Nucleus accumbens (tissue), 56 donors: Measurements from ENCODE around the gene FERMT3.
A peak's percentile ranks its signal among the peaks of the same experiment; 100 is the strongest.
"Not testable (repeated sequence)": the region's sequence is repeated elsewhere in the genome, so short reads cannot be mapped to it uniquely, and the experiment has no call there.

ENCODE experiments used
- DNase-seq, 56 donors: peaks; one replicate each; lab custom pipeline; 2025; lab: John Stamatoyannopoulos, UW

The FERMT3 gene

GRCh38 chr11:64245797-64246620 is 39.5 kb downstream of the FERMT3 start:
- DNase-seq = peak in 17 of 56 donors; percentile 18 to 79 (median 30)

GRCh38 chr11:64246621-64246870 is 40.0 kb downstream of the FERMT3 start:
- not testable (repeated sequence) for DNase-seq

DNA sequence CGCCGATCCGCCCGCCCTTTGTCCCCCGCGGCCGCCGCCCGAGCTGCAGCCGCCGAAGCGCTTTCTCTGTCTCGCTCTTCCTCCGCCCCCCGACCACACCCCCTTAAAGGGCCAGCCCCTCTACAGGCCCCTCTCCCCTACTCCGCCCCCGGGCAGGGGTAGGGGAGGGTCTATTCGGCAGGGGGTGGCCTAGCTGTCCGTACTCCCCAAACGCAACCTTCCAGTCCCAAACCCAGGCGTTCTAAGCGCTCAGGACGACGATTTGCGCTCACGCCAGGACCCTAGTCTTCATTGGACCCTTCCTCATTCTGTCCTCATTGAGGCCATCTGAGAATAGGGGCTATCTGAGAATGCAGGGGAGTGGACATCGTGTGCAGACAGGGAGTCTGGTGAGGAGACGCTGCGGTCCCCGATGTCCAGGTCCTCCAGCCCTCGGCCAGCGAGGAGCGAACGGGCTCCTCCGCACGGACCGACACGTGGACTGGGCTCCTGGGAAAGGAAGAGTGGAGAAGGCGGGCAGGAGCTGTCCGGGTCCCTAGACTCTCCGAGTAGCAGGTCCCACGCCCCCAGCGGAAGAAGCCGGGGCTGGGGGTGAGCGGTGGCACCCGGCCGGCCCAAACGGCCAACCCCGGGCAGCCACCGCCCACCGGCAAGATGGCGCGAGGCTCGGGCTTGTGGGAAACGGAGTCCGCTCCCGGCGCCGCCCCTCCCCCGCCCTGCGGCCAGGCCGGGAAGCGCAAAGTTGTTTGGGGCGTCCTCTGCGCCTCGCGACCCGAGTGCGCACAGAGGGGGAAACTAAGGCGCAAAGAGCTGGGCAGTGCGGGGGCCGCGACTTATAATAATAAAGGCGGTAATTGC is 40.6 kb downstream of the FERMT3 start, which contains the start of gene PPP1R14B:
TSS of gene PPP1R14B (minus strand) at position 73 of the 858 bp plus-strand sequence. CDS start 270 bp downstream, outside the sequence.
- DNase-seq = peak in 53 of 56 donors; percentile 39 to 91 (median 73)

GRCh38 chr11:64247729-64248531 is 41.4 kb downstream of the FERMT3 start:
- DNase-seq = peak in 2 of 56 donors; percentile 54 to 57

- no peak for DNase-seq
These were observed 42.1 kb downstream of the FERMT3 start for GRCh38 chr11:64248578-64248977.

DNA sequence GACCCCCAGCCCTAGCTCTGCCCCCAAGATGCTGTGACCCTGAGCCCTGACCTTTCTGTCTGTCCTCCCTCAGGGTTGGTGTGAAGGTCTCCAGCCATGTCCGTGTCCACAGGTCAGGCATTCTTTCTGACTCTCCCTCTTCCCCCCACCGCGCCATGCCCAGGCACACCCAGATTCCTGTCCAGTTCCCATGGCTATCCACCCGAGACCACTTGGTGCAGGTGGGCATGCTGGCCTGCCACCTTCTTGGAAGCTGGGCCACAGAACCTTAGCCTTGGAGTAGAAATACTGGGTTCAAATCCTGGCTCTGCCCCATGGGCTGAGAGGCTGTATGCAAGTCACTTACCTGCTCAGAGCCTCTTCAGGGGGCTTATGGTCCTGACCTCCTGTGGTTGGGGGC is 42.5 kb downstream of the FERMT3 start:
- DNase-seq = no peak

DNA sequence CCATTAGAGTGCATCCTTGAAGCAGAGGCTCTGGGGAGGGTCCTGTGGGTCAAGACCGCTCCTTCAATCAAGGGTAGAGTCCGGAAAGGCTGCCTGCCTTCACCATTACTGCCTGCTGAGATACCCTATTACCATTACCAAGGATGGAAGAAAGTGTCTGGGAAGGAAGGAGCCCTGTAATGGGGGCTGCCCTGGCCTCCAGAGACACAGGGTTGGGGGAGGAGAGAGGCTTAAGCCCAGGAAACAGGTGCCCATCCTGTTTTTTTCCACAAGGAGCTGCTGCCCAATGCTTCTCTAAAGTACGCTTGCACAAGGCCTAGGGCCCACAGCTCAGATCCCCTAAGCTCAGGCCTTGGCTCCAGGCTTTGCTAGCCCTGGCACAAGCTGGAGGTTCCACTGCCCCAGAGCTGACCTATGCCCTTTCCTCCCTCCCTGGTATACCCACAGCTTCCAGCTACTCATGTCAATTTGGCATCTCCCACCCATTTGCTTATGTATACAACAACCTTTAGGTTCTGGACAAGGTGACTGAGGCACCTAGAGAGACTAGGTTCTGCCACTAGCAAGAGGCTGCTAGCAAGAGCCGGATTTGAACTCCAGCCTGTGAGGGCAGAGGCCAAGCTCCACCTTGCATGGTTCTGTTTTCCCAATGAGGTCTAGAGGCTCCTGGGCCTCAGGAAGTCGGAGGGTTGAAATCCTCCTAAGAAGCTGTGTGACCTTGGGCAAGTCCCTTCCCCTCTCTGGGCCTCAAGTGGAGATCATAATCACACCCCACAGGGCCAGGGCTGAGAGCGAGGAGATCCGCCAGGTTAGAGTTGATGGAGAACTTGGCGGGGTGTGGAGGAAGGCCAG is 43.3 kb downstream of the FERMT3 start:
- DNase-seq = no peak

- DNase-seq = no peak
These were observed 44.0 kb downstream of the FERMT3 start for GRCh38 chr11:64250415-64251015.

- DNase-seq = peak in 30 of 56 donors; percentile 17 to 82 (median 30)
These were observed 44.7 kb downstream of the FERMT3 start, which contains the start of gene PLCB3 for GRCh38 chr11:64251016-64251752. Gene PLCB3 (plus strand): TSS chr11:64251530. CDS start chr11:64251650, 120 bp downstream.

DNA sequence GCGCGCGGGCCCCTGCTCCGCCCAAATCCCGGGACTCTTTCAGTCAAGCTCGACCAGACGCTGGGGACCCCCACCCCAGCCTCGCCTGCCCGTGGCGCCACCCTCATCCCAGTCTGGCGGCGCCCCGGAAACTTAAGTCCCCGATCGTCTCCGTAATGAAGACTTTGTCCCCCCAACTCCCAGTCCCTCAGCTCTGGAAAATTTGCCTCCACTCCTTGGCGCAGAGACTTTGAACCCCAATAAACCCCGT is 45.2 kb downstream of the FERMT3 start:
- no peak for DNase-seq

GRCh38 chr11:64252003-64252872 is 45.7 kb downstream of the FERMT3 start:
- peak in 4 of 56 donors; percentile 21 to 26 (median 24) for DNase-seq

DNA sequence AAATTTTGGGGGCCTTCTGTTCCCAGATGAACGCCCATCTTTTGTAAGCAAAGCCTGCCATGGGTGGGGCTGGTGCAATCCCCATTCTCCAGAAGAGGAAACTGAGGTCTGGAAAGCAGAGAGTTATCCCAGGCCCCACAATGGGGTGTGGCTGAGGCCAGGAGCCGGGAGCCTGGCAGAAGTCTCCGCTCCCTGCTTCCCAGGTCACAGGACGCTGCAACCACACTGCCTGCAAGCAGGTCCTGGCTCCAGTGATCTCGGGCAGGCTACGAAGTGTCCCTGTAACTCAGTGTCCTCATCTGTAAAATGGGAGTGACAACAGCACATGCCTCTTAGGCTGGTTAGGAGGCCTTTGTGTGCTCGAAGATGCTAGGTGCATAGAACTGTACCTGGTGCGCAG is 46.5 kb downstream of the FERMT3 start:
- DNase-seq = no peak

DNA sequence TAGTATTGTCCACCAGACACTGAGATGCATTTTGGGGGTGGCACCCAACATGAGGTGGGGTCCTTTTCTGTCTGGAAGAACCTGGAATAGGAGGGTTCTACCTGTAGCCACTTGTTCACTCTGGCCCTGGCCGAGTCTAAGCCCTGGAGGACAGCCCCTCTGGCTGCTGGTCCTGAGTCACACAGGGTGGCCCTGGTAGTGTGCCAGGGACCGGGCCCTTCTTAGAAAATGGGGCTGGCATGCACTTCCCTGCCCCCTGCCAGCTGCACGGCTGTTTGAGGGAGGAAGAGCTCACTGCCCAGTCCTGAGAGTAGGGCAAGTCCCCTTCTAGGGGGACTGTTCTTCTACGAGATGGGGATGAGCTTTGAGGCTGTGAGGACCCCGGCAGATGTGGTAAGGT is 47.0 kb downstream of the FERMT3 start:
- peak in 32 of 56 donors; percentile 10 to 76 (median 38) for DNase-seq

DNA sequence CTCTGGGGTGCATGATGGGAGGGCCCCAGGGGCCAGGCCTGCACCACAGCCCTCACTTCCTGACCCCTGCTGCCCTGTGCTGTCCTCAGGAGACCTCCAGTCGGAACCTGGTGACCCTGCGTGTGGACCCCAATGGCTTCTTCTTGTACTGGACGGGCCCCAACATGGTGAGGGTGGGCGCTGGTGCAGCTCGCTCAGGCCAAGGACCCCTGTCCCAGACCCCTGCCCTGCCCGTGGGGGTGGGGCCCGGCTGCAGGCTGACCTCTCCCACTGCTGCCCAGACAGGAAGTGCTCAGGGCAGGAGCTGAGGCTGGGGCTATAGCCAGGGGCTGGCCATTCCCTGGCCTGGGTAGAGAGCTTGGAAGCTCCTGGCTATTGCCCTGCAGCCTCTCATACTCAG is 47.8 kb downstream of the FERMT3 start:
- DNase-seq = no peak

GRCh38 chr11:64255135-64256128 is 48.9 kb downstream of the FERMT3 start:
- DNase-seq = no peak

- no peak for DNase-seq
These were observed 49.8 kb downstream of the FERMT3 start for GRCh38 chr11:64256300-64256699.

DNA sequence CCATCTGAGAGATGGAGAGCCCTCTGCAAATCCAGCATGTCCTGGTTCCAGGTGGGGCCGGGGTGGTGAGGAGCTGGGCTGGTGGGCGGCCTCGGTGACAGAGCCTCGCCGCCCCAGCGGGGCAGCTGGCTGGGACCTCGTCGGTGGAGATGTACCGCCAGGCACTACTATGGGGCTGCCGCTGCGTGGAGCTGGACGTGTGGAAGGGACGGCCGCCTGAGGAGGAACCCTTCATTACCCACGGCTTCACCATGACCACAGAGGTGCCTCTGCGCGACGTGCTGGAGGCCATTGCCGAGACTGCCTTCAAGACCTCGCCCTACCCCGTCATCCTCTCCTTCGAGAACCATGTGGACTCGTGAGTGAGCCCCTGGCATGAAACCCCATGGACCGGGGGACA is 51.8 kb downstream of the FERMT3 start:
- DNase-seq = no peak
